ENCODE results near the gene SELENOO.

The SELENOO gene

DNA sequence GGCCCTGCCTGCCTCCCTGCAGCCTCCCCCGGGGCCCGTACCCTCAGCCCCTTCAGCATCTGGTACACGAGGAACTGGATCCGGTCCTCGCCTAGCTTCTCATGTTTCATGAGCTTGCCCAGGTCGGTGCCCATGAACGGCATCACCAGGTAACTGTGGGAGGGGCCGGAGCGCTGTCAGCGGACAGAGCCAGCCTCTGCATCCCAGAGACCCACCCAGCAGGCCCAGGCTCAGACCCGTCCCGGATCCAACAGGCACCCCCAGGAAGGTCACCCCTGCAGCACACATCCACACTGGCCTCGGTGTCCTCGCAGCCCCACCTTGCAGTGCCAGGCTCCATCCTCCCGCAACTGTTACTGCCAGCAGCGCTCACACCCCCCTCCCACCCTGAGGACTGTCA lies 56.2 kb downstream of the SELENOO start:
- DNase-seq: no peak

DNA sequence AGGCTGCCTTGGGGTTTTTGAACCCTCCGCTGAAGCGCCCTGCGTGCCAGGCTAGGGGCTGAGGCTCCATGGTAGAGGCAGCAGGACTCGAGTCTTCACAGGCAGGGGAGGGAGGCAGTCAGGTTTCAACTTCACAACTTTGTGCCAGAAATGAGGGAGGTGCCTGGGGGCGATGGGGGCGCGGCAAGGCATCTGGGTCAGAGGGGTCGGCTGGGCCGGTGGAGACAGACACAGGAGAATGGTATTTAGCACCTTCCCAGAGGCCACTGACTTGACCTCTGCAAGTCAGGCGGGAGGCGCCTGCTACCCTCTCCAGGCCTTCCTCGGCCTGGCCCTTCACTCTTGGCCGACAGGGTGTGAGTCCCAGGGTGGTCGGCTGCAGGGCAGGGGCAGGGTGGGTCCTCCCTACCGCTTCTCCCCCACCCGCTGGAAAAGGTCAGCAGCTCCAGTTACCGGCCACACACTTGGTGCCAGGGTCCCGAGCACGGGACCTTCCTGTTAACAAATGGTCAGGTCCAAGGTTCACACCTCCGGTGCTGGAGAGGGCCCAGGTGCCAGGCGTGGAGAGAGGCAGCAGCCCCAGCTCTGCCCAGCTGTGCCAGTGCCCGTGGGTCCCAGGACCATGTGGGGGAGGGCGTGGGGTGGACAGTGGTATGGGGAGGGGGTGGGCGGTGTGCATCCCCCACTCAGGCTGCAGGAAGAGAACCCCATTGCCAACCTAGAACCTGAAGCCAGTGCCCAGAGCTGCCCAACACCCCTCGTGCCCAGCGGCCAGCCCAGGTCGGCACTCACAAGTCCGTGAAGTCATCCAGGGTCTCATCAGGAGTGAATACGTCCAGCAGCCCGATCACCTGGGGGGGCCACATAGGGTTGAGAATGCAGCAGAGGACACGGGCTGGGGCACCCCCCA lies 56.9 kb downstream of the SELENOO start:
- no peak for DNase-seq

DNA sequence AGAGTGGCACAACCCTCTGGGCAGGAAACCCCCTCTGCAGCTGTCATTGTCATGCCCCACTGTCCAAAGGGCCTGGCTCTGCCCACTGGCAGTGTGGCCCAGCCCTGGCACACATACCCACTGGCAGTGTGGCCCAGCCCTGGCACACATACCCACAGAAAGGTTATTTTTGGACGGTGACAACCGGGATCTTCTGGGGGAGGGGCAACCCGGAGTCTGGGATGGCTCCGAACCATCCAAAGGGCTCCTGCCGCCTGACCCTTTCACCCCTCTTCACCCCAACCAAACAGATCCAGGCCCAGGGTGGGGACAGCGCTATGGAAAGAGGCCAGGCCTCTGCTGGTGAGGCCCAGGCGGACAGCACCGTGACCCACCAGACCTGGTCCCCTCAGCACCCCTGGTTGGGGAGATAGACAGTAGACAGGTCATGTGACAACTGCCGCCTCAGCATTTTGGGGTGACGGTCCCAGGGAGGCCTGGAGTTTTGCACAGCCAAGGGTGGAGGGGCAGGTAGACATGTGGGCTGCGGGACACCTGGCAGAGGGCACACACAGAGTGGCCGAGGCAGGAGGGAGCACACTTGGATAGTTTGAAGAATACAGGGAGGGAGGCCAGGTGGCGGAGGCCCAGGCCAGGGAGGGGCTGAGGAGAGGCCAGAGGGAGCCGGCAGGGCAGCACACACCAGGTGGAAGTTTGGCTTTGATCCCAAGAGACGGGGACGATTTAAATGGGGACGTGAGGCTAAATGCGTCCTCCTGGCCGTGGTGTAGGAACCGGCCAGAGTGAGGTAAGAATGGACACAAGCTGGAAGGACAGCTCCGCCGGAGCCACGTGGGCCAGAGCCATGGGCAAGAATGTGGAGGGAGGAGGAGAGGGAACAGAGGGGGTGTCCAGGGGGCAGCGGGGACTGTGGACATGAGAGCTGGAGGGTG lies 57.8 kb downstream of the SELENOO start:
- no peak for DNase-seq

DNA sequence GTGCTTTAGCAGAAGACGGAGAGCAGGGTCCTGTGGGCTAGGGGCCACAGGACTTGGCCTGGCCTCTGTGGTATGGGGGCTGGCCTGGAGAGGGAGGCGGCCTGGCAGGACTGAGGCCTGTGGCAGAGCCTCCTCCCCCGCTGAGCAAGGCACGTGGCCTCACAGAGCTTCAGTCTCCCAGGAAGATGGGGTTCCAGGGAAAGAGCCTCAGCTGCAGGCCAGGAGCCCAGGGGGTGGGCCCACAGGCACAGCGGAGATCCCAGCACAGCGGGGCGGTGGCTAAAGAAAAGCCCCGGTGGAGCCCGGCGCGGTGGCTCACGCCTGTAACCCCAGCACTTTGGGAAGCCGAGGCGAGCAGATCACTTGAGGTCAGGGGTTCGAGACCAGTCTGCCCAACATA lies 58.5 kb downstream of the SELENOO start:
- no peak for DNase-seq

DNA sequence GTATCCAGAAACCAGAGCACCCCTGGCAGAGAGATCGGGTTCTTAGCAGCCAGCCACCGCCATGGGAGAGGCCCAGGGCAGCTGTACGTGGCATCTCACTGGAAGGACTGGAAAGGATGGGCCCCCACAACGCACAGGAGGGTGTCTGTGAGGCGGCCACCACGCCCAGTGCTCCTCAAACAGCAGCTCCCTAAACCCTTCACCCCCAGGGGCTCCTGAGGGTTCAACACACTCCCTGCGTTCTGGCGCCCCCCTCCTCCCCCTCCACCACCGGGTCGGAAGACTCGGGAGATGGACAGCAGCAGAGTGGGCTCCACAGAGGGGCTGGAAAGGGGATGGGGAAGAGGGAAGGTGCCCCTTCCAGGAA lies 59.6 kb downstream of the SELENOO start:
- no peak for DNase-seq

DNA sequence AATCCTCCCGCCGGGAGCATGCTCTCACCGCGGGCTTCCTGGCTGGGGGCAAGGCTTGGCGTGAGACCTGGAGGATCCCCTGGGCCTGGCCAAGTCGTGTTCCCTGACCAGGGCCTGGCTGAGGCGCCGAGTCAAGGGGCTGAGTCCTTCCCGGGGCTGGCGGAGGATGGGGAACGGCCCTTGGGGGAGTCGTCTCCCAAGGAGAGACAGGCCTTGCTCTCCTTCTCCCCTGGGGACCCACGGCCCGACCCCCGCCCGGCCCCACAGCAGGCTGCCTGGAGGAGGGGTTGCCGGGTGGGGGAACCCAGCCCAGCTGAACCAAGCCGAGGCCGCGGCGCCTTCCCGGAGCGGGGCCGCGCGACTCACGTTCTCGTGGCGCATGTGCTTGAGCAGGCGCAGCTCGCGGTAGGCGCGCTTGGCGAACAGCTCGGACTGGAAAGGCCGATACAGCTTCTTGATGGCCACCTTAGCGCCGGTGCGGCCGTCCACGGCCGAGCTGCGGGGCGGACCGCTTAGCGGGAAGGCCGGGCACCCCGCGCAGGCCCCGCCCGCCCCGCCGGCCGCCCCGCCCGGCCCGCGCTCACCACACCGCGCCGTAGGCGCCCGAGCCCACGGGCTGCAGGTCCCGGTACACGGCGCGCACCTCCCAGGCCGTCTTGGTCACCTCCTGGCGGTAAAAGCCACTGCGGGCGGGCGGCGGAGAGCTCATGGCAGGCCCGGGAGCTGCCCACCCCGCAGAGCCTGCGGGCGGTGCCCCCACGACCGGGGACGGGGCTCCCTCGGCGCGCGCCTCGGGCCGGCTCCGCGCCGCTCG lies 60.2 kb downstream of the SELENOO start:
- DNase-seq: no peak

DNA sequence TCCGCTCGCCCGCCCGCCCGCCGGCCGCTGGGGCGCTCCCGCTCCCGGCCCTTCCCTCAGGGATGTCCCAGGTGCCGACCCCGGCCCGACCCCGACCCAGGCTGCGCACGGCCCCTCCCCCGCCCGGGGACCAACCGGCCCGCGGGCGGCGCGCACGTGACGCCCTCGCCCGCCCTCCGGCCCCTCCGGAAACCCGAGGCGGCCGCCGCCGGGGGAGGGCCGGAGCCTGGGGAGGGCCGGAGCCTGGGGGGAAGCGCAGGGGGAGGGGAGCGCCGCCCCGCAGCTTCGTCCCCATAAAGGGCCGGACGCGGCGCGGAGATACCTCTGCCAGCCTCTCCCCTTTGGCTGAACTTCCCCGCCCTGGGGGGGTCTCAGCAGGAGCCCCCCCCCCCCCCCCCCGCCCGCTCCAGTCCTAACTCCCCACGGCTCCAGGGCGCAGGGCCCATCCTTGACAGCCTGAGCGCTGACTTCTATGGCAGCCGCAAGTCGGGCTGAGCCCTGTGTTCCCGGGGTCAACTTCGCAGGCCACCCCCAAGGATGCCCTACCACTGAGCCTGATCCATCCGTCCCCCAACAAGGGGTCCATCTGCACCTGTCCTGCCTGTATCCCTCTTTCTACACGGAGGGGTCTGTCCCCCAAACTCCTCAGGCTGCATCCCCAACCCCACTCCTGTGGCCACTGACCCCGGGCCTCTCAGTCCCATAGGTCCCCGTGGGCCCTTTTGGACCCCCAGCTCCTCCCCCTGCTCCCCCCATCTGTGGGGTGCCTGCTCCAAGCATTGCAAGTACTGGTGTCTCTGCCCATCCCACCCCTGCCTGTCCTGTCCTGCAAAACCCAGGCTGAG lies 61.0 kb downstream of the SELENOO start, which contains the start of gene MAPK12:
Gene MAPK12 (minus strand): TSS at position 69 of the 845 bp plus-strand sequence. CDS start 174 bp downstream, outside the sequence.
- no peak for DNase-seq

DNA sequence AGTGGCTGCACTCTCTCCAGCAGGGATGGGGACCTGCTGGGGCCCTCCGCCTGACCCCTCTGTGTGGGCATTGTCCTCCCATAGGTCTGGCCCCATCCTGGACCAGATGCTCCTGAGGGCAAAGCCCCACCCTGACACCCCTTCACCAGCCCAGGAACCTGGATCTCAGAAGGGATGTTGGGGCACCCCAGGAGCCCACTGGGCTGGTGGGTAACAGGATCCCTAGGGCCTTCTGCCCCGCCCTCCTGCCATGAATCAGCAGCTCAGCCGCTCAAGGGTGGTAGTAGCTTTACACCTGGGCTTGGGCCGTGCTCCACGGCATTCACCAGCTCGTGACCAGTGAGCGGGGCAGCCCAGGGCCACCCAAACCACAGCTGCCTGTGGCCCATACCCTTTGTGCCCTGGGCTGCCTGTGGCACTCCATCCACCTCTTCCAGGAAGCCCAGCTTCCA lies 61.7 kb downstream of the SELENOO start:
- DNase-seq: no peak

DNA sequence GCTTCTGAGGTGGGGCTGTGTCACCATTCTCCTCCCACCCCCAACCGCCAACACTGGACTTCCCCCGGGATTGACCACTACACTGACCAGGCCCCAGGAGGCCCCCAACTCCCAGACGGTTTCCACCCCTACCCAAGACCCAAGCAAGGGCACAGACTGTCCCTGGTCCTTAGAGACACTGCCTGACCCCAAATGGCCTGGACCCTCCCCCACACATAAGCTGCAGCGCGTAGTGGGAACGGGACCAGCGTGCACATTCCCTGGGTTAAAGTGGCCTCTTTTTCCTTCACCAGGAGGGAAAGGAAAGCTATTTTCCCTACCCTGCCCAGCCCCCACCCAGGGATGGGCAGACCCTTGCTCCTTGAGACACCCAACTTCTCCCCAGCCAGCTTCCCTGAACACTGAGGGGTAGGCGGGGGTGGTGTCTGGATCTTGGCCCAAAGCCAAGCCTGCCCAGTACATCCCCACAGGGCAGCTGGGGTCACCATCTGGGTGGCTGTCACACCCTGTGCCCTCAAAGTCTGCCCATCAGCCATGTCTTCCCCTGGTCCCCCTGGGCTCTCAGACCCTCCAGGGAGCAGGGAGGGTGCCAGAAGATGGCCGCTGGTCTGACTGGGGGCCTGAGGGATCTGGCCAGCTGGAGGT lies 62.3 kb downstream of the SELENOO start:
- no peak for DNase-seq

DNA sequence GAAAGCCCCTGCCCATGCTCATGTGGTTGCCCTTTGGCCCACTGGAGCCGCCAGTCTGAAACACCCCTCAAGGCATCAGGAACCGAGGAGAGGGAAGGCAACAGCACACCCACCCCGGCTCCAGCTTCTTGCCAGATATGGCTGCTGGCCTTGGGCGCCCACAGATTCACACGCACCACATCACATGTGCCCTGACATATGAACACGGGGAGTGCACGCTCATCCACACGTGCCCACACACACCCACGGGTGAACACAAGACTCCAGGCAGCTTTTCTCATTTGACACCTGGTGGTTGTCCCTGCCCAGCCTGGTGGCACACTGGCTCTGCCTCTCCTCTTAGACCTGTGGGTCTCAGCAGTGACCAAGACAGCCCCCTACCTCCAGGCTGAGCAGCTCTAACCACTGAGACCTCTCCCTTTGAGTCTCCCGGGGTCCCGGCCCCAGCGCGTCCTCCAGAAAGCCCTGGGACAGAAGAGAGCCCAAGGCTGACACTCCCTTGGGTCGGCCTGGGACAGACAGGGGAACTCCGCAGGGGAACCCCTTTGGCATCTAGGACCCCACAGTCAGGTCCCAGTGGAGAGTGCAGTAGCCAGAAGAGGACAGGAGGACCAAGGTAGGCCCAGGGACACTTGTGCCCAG lies 63.4 kb downstream of the SELENOO start:
- no peak for DNase-seq

DNA sequence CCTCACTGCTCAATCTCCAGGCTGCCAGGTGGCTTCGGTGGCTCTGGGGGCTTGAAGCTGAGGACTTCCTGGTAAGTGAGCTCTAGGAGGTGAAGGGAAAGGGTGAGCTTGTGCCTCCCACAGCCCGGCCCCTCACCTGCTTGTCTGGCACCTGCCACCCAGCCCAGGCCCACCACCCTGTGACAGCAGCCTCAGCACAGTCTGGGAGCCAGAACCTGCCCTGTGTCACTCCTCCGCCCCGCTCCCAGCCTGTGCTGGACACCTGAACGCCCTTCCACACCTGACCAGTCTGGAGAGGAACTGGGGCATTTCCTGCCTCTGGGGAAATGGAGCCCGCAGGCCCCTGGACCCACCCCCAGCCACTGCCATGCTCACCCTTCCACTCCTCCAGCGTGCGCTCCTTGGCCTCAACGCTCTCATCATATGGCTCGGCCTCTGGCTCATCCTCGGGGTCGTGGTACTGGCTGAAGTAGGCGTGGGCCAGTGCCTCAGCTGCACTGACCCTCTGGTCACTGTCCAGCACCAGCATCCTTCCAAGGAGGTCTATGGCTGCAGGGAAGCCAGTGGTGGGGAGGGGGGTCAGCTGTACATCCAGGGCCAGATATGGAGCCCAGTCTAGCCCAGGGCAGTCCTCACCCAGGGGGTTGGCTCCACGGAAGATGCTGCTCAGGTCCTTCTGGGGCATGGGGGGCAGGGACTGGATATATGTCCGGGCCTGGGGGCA lies 64.3 kb downstream of the SELENOO start:
- DNase-seq: no peak

DNA sequence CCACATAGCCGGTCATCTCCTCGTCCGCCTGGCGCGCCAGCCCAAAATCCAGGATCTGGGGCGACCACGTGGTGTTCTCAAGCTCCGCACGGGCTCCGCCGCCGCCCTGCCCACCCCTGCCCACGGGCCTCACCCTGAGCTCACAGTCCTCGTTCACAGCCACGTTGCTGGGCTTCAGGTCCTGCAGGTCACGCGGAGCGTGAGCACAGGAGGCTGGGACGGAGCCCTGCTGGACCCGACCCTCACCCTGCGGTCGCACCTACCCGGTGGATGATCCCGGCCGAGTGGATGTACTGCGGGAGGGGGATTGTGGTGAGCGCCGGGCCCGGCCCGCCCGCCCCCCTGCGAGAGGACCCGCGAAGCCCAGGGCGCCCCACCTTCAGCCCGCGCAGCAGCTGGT lies 66.2 kb downstream of the SELENOO start:
- DNase-seq: no peak

Data from CD4-positive, alpha-beta T cell treated with Interleukin-10 for 1 hour (primary cell).